Measurements from ENCODE around the gene PLXDC2. TPM values are rescaled to one million over a fixed set of nuclear protein-coding genes. Genes with fewer than 3 reads are reported as not detected.
A peak's percentile ranks its signal among the peaks of the same experiment; 100 is the strongest.

Gene PLXDC2
- total and polyA plus RNA-seq, 2 donors (not counting 1 experiment from before 2014, with no cell fraction given), result 4.2 to 5.1 TPM

- H3K27ac ChIP-seq (ENCODE audit: insufficient read depth, low read length), result no peak overlapping the region
- H4K20me1 ChIP-seq (ENCODE audit: control insufficient read depth, extremely low read depth, insufficient read depth, low read length), result no peaks in the 10 kb centered on the region
- TF ChIP-seq EZH2 (IDR thresholded peaks at IDR 0.05; ENCODE audit: low read length, missing control alignments) (no peak), CTCF (conservative IDR thresholded peaks at IDR 0.05 in 1 of 2, IDR thresholded peaks at IDR 0.05 in 1 of 2; ENCODE audit: low read depth in 1 of 2, low read length in 2 of 2) (no peak)
- H3K4me1 ChIP-seq (ENCODE audit: control insufficient read depth, extremely low read depth, insufficient read depth, low read length), result no peaks in the 10 kb centered on the region
- H3K36me3 ChIP-seq (ENCODE audit: control insufficient read depth, insufficient read depth, low read length), result no peaks in the 10 kb centered on the region
- no peak overlapping the region for H3K4me2 ChIP-seq (ENCODE audit: extremely low read depth, insufficient read depth, low read length)
- peak in 1 of 2 donors; percentile 45 for DNase-seq (ENCODE audit: low read depth in 2 of 2)
- no peaks in the 10 kb centered on the region for H3K27me3 ChIP-seq (ENCODE audit: control insufficient read depth, insufficient read depth, low read length)
- H3K9me3 ChIP-seq (ENCODE audit: control insufficient read depth, insufficient read depth, low read depth, low read length), result no peaks in the 10 kb centered on the region
- no peak overlapping the region for H2AFZ ChIP-seq (ENCODE audit: low read length)
- H3K4me3 ChIP-seq (replicated peaks in 1 of 4; ENCODE audit: control extremely low read depth in 1 of 4, insufficient read depth in 1 of 4, low read depth in 3 of 4, low read length in 4 of 4), result no peak overlapping the region
- H3K79me2 ChIP-seq (ENCODE audit: control insufficient read depth, insufficient read depth, low read length), result no peaks in the 10 kb centered on the region
- no peak overlapping the region for H3K9ac ChIP-seq (ENCODE audit: insufficient read depth, low read length)
Observed at GRCh38 chr10:19874791-19875190, 58.6 kb downstream of the PLXDC2 start.

- no peaks in the 10 kb centered on the region for H3K36me3 ChIP-seq (ENCODE audit: control insufficient read depth, insufficient read depth, low read length)
- no peak for TF ChIP-seq EZH2 (IDR thresholded peaks at IDR 0.05; ENCODE audit: low read length, missing control alignments)
- TF ChIP-seq CTCF (conservative IDR thresholded peaks at IDR 0.05 in 1 of 2, IDR thresholded peaks at IDR 0.05 in 1 of 2; ENCODE audit: low read depth in 1 of 2, low read length in 2 of 2), result no peak
Observed at GRCh38 chr10:19876570-19876969, 60.3 kb downstream of the PLXDC2 start.

DNA sequence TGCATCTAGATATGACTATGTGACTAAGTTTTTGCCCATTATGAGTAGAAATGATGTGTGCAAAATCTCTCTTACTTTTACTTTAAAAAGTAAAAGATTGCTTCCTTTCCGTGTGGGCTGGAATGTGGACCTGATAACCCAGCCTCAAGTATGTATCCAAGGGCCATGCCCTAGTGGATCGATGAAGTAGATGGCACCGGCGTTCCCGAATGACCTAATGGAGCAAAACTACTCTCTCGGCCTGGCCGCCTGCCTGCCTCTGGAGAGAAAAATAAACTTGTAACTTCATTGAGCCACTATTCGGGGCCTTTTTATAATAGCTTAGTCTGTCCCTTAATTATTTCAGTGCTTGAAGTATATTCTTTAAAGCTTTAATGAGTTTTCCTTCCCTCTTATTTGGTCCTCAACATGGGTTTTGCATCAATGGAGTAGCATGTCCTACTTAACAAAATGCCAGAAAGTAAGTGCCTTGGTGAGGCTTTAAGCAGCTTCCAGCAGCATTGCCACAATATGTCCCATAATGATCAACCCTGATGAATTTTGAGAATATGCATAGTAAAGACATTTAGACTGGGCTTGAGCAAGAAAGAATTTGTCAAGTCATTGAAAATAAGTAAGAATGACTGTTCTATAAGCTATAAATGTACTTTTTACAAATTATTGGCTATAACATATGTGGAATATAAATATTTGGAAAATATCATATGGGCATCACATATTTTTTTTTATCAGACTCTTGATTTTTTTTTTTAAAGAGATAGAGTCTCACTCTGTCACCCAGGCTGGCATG is 61.4 kb downstream of the PLXDC2 start:
- Histone ChIP-seq H3K9me3 (ENCODE audit: control insufficient read depth, insufficient read depth, low read depth, low read length) (no peaks in the 10 kb centered on the region), H3K4me1 (ENCODE audit: control insufficient read depth, extremely low read depth, insufficient read depth, low read length) (no peaks in the 10 kb centered on the region), H3K27me3 (ENCODE audit: control insufficient read depth, insufficient read depth, low read length) (no peaks in the 10 kb centered on the region), H3K79me2 (ENCODE audit: control insufficient read depth, insufficient read depth, low read length) (no peaks in the 10 kb centered on the region), H3K4me3 (replicated peaks in 1 of 4; ENCODE audit: control extremely low read depth in 1 of 4, insufficient read depth in 1 of 4, low read depth in 3 of 4, low read length in 4 of 4) (no peak overlapping the region), H3K36me3 (ENCODE audit: control insufficient read depth, insufficient read depth, low read length) (no peaks in the 10 kb centered on the region), H2AFZ (ENCODE audit: low read length) (no peak overlapping the region), H3K27ac (ENCODE audit: insufficient read depth, low read length) (no peak overlapping the region), H3K9ac (ENCODE audit: insufficient read depth, low read length) (no peak overlapping the region), H3K4me2 (ENCODE audit: extremely low read depth, insufficient read depth, low read length) (no peak overlapping the region), H4K20me1 (ENCODE audit: control insufficient read depth, extremely low read depth, insufficient read depth, low read length) (no peaks in the 10 kb centered on the region)
- no peak for TF ChIP-seq CTCF (conservative IDR thresholded peaks at IDR 0.05 in 1 of 2, IDR thresholded peaks at IDR 0.05 in 1 of 2; ENCODE audit: low read depth in 1 of 2, low read length in 2 of 2)
- TF ChIP-seq EZH2 (IDR thresholded peaks at IDR 0.05; ENCODE audit: low read length, missing control alignments), result no peak
- DNase-seq (ENCODE audit: low read depth in 2 of 2), result peak in 1 of 2 donors; percentile 45

More at GRCh38 chr10:19876570-19876969, 60.3 kb downstream of the PLXDC2 start:
- Histone ChIP-seq H3K4me3 (replicated peaks in 1 of 4; ENCODE audit: control extremely low read depth in 1 of 4, insufficient read depth in 1 of 4, low read depth in 3 of 4, low read length in 4 of 4) (no peak overlapping the region), H3K27ac (ENCODE audit: insufficient read depth, low read length) (no peak overlapping the region), H3K4me2 (ENCODE audit: extremely low read depth, insufficient read depth, low read length) (no peak overlapping the region), H4K20me1 (ENCODE audit: control insufficient read depth, extremely low read depth, insufficient read depth, low read length) (no peaks in the 10 kb centered on the region), H3K79me2 (ENCODE audit: control insufficient read depth, insufficient read depth, low read length) (no peaks in the 10 kb centered on the region), H3K9ac (ENCODE audit: insufficient read depth, low read length) (no peak overlapping the region), H3K9me3 (ENCODE audit: control insufficient read depth, insufficient read depth, low read depth, low read length) (no peaks in the 10 kb centered on the region), H3K27me3 (ENCODE audit: control insufficient read depth, insufficient read depth, low read length) (no peaks in the 10 kb centered on the region), H3K4me1 (ENCODE audit: control insufficient read depth, extremely low read depth, insufficient read depth, low read length) (no peaks in the 10 kb centered on the region), H2AFZ (ENCODE audit: low read length) (no peak overlapping the region)
- no peak for DNase-seq (ENCODE audit: low read depth in 2 of 2)
